Measurements from ENCODE around the gene TRIOBP.
"Not testable (repeated sequence)": the region's sequence is repeated elsewhere in the genome, so short reads cannot be mapped to it uniquely, and the experiment has no call there.

TRIOBP gene

GRCh38 chr22:37690407-37690806 lies 6.4 kb upstream of the TRIOBP start:
- no peak for DNase-seq (ENCODE audit: low spot score)

GRCh38 chr22:37690901-37691504 lies 5.8 kb upstream of the TRIOBP start:
- DNase-seq (ENCODE audit: low spot score), result no peak

GRCh38 chr22:37692627-37693285 lies 4.1 kb upstream of the TRIOBP start:
- no peak for DNase-seq (ENCODE audit: low spot score)

GRCh38 chr22:37694131-37694530 lies 2.7 kb upstream of the TRIOBP start:
- not testable (repeated sequence) for DNase-seq (ENCODE audit: low spot score)

- DNase-seq (ENCODE audit: low spot score), result not testable (repeated sequence)
These were observed 590 bp upstream of the TRIOBP start for GRCh38 chr22:37696260-37696656.

- DNase-seq (ENCODE audit: low spot score), result no peak
These were observed 639 bp downstream of the TRIOBP start for GRCh38 chr22:37697538-37697835.

GRCh38 chr22:37701141-37701786 lies 4.4 kb downstream of the TRIOBP start:
- no peak for DNase-seq (ENCODE audit: low spot score)

- DNase-seq (ENCODE audit: low spot score), result no peak
These were observed 7.1 kb downstream of the TRIOBP start for GRCh38 chr22:37703906-37704305.

- DNase-seq (ENCODE audit: low spot score), result no peak
These were observed 7.8 kb downstream of the TRIOBP start for GRCh38 chr22:37704645-37705044.

GRCh38 chr22:37705205-37705604 lies 8.4 kb downstream of the TRIOBP start:
- DNase-seq (ENCODE audit: low spot score), result no peak

- no peak for DNase-seq (ENCODE audit: low spot score)
These were observed 12.0 kb downstream of the TRIOBP start for GRCh38 chr22:37708580-37709444.

- no peak for DNase-seq (ENCODE audit: low spot score)
These were observed 12.6 kb downstream of the TRIOBP start for GRCh38 chr22:37709445-37709765.

- DNase-seq (ENCODE audit: low spot score), result no peak
These were observed 13.8 kb downstream of the TRIOBP start for GRCh38 chr22:37710675-37711074.

- no peak for DNase-seq (ENCODE audit: low spot score)
These were observed 14.6 kb downstream of the TRIOBP start for GRCh38 chr22:37711490-37711889.

- DNase-seq (ENCODE audit: low spot score), result no peak
These were observed 16.9 kb downstream of the TRIOBP start for GRCh38 chr22:37713761-37714160.

GRCh38 chr22:37714634-37715033 lies 17.8 kb downstream of the TRIOBP start:
- no peak for DNase-seq (ENCODE audit: low spot score)

GRCh38 chr22:37715760-37716159 lies 18.9 kb downstream of the TRIOBP start:
- DNase-seq (ENCODE audit: low spot score), result no peak

GRCh38 chr22:37716708-37717107 lies 19.9 kb downstream of the TRIOBP start:
- no peak for DNase-seq (ENCODE audit: low spot score)

- DNase-seq (ENCODE audit: low spot score), result not testable (repeated sequence)
These were observed 20.4 kb downstream of the TRIOBP start for GRCh38 chr22:37717235-37717634.

- DNase-seq (ENCODE audit: low spot score), result not testable (repeated sequence)
These were observed 21.0 kb downstream of the TRIOBP start for GRCh38 chr22:37717746-37718305.

- DNase-seq (ENCODE audit: low spot score), result no peak
These were observed 28.8 kb downstream of the TRIOBP start for GRCh38 chr22:37725551-37726240.
